Measurements from ENCODE around the gene CCR6.

DNA sequence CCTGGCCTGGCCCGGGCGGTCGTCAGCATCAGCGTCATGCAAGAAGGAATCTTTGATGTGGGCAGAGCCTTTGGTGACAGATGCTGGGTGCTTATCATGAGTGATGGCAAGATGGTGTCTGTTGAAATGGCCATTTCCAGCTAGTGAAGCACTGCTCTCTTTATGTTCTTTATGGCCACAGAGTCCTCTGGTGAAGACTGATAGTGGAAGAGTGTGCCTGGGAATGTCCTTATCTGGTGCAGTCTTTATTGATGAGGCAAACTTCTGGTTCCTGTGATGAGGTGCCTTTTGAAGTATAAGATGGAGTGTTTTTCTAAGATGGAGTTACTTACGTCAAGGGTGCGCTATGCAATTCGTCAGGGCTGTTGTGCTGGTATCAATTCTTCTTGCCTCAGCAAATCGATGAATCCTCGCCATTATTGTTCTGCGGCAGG is 22.6 kb upstream of the CCR6 start:
- TF ChIP-seq, protein P1, sequence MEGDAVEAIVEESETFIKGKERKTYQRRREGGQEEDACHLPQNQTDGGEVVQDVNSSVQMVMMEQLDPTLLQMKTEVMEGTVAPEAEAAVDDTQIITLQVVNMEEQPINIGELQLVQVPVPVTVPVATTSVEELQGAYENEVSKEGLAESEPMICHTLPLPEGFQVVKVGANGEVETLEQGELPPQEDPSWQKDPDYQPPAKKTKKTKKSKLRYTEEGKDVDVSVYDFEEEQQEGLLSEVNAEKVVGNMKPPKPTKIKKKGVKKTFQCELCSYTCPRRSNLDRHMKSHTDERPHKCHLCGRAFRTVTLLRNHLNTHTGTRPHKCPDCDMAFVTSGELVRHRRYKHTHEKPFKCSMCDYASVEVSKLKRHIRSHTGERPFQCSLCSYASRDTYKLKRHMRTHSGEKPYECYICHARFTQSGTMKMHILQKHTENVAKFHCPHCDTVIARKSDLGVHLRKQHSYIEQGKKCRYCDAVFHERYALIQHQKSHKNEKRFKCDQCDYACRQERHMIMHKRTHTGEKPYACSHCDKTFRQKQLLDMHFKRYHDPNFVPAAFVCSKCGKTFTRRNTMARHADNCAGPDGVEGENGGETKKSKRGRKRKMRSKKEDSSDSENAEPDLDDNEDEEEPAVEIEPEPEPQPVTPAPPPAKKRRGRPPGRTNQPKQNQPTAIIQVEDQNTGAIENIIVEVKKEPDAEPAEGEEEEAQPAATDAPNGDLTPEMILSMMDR (IDR thresholded peaks at IDR 0.05), result no peak
- no peak for TF ChIP-seq POLR2A (IDR thresholded peaks at IDR 0.05)

Data from tibial nerve (tissue), 3 donors.